Ectodermal cell (in vitro differentiated cells): Measurements from ENCODE around the gene STK25.
"Not testable (repeated sequence)": the region's sequence is repeated elsewhere in the genome, so short reads cannot be mapped to it uniquely, and the experiment has no call there.

Experiments
- H3K27ac ChIP-seq: 2 replicates; pipeline ENCODE4 v1.7.0; 2013; ENCODE audit warnings: mild to moderate bottlenecking, low read depth, low read length; ENCODE audit not compliant: insufficient read depth, poor library complexity, severe bottlenecking
- H3K27me3 ChIP-seq: 2 replicates; pipeline ENCODE4 v1.7.0; 2013; ENCODE audit warnings: mild to moderate bottlenecking, low read length; ENCODE audit not compliant: insufficient read depth, control insufficient read depth, poor library complexity, severe bottlenecking
- H3K36me3 ChIP-seq: one replicate; pipeline ENCODE4 v1.7.0; 2013; ENCODE audit warnings: low read length; ENCODE audit not compliant: control insufficient read depth, insufficient read depth
- H3K4me1 ChIP-seq: one replicate; pipeline ENCODE4 v1.7.0; 2013; ENCODE audit warnings: low read length; ENCODE audit not compliant: control insufficient read depth, insufficient read depth
- H3K4me3 ChIP-seq: 2 replicates; pipeline ENCODE4 v1.7.0; 2013; ENCODE audit warnings: low read depth, low read length, control low read depth; ENCODE audit not compliant: insufficient read depth
- H3K9me3 ChIP-seq: 2 replicates; pipeline ENCODE4 v1.7.0; 2013; ENCODE audit warnings: mild to moderate bottlenecking, low read length, moderate library complexity; ENCODE audit not compliant: control insufficient read depth
- WGBS, 2 experiments: methylation state at CpG; one replicate each; pipeline ENCODE4 v1.1.7; 2013; ENCODE audit warnings: missing lambda C conversion rate in 2 of 2; 5-methylcytosine and 5-hydroxymethylcytosine counted together

STK25 gene

DNA sequence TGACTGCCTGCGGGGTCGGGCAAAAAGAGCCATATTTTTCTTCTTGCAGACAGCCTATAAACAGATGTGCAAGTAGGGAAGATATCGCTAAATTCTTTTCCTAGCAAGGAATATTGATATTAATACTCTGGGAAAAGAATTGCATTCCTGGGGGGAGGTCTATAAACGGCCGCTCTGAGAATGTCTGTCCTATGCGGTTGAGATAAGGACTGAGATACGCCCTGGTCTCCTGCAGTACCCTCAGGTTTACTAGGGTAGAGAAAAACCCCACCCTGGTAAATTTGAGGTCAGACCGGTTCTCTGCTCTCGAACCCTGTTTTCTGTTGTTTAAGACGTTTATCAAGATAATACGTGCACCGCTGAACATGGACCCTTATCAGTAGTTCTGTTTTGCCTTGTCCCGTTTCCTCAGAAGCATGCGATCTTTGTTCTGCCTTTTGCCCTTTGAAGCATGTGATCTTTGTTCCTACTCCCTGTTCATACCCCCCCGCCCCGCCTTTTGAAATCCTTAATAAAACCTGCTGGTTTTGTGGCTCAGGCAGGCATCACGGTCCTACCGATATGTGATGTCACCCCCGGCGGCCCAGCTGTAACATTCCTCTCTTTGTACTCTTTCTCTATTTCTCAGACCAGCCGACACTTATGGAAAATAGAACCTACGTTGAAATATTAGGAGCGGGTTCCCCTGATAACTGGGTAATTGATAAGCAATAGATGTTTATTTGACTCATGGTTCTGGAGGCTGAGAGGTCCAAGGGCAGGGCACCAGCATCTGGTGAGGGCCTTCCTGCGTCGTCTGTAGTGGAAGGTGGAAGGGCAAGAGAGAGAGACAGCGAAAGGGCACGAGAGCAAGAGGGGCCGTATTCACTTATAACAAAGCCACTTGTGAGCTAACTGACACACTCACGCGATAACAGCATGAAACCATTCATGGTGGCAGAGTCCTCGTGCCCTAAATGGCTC is 17.7 kb upstream of the STK25 start:
- not testable (repeated sequence) for H3K9me3 ChIP-seq, H3K27me3 ChIP-seq, H3K27ac ChIP-seq, H3K4me3 ChIP-seq, H3K4me1 ChIP-seq, H3K36me3 ChIP-seq
- WGBS, 2 experiments = 90 to 91% methylated on average over 30 to 31 of the region's 31 CpGs

- no peak overlapping the region for H3K4me3 ChIP-seq
- H3K9me3 ChIP-seq = no peaks in the 10 kb centered on the region
- no peak overlapping the region for H3K27ac ChIP-seq
- no peaks in the 10 kb centered on the region for H3K4me1 ChIP-seq
- H3K27me3 ChIP-seq = no peaks in the 10 kb centered on the region
- no peaks in the 10 kb centered on the region for H3K36me3 ChIP-seq
- 67 to 73% methylated on average over 5 of the region's 5 CpGs for WGBS, 2 experiments
Observed at GRCh38 chr2:241522477-241522876, 14.1 kb upstream of the STK25 start.

- 90% methylated on average over 10 to 11 of the region's 11 CpGs for WGBS, 2 experiments
- H3K4me1 ChIP-seq = no peaks in the 10 kb centered on the region
- H3K27ac ChIP-seq = no peak overlapping the region
- H3K36me3 ChIP-seq = no peaks in the 10 kb centered on the region
- no peaks in the 10 kb centered on the region for H3K27me3 ChIP-seq
- no peak overlapping the region for H3K4me3 ChIP-seq
- H3K9me3 ChIP-seq = no peaks in the 10 kb centered on the region
Observed at GRCh38 chr2:241519669-241520068, 11.3 kb upstream of the STK25 start.

- Histone ChIP-seq H3K4me1 (no peaks in the 10 kb centered on the region), H3K36me3 (no peaks in the 10 kb centered on the region)
- 88 to 90% methylated on average over 6 of the region's 6 CpGs for WGBS, 2 experiments
Observed at GRCh38 chr2:241517297-241517696, 8.9 kb upstream of the STK25 start.

DNA sequence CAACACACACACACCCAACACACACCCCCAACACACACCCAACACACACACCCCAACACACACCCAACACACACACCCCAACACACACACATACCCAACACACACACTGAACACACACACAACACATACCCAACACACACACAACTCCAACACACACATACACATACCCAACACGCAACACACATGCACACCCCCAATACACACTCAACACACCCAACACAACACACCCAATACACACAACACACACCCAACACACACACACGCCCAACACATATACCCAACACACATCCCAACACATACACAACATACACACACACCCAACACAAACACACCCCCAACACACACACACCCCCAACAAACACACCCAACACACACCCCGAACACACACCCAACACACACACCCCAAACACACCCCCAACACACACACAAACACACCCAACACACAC is 8.2 kb upstream of the STK25 start:
- Histone ChIP-seq H3K9me3 (no peaks in the 10 kb centered on the region), H3K27me3 (no peaks in the 10 kb centered on the region), H3K27ac (no peak overlapping the region), H3K4me3 (no peak overlapping the region), H3K4me1 (no peaks in the 10 kb centered on the region), H3K36me3 (no peaks in the 10 kb centered on the region)
- 92 to 96% methylated on average over 3 of the region's 3 CpGs for WGBS, 2 experiments

More at GRCh38 chr2:241517297-241517696, 8.9 kb upstream of the STK25 start:
- no peak overlapping the region for H3K27ac ChIP-seq
- no peaks in the 10 kb centered on the region for H3K9me3 ChIP-seq
- H3K4me3 ChIP-seq = no peak overlapping the region
- H3K27me3 ChIP-seq = no peaks in the 10 kb centered on the region

DNA sequence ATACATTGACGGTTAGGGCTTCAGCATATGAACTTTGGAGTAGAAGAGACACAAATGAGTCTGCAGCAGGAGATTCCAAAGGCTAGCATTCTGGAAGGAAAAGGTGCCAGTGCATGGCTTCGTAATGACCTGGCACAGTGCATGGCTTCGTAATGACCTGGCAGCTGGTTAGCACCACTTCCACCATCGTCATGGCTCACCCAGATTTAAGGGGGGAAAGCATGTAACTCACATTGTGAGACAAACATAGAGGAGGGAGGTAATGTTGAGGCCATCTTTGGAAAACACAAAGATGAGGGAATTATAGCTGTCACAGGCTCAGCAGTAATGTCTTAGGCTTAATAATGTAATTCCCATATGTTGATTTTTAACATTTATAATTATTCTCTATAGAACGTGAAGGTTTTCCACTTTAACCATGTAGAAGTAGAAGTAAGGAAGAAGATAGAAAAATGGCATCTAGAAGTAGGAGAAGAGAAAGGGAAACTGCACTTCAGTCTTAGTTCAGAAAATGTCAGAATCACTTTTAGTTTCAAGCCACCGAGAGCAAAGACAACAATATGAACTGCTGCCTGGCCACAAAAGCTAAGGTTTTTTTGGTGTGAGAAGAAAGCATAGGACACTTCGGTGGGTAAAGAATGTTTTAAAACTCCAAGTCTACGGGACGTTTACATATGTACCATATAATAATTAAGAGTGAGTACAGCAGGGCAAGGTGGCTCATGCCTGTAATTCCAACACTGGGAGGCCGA is 6.8 kb upstream of the STK25 start:
- Histone ChIP-seq H3K36me3 (no peaks in the 10 kb centered on the region), H3K27ac (no peak overlapping the region), H3K27me3 (no peaks in the 10 kb centered on the region), H3K4me1 (no peaks in the 10 kb centered on the region), H3K9me3 (no peaks in the 10 kb centered on the region), H3K4me3 (no peak overlapping the region)
- WGBS, 2 experiments = 94 to 95% methylated on average over 9 to 10 of the region's 10 CpGs

- WGBS, 2 experiments = 95 to 96% methylated on average over 4 to 5 of the region's 5 CpGs
- H3K9me3 ChIP-seq = no peaks in the 10 kb centered on the region
- no peak overlapping the region for H3K4me3 ChIP-seq
- H3K36me3 ChIP-seq = no peaks in the 10 kb centered on the region
- H3K27ac ChIP-seq = no peak overlapping the region
- H3K4me1 ChIP-seq = no peaks in the 10 kb centered on the region
- H3K27me3 ChIP-seq = peaks cover 2% of the 10 kb centered on the region
Observed at GRCh38 chr2:241514553-241514952, 6.2 kb upstream of the STK25 start.

- H3K9me3 ChIP-seq = no peaks in the 10 kb centered on the region
- H3K4me1 ChIP-seq = peaks cover 4% of the 10 kb centered on the region
- H3K27ac ChIP-seq = no peak overlapping the region
- peaks cover 9% of the 10 kb centered on the region for H3K27me3 ChIP-seq
- no peaks in the 10 kb centered on the region for H3K36me3 ChIP-seq
- no peak overlapping the region for H3K4me3 ChIP-seq
- 95 to 97% methylated on average over 6 of the region's 6 CpGs for WGBS, 2 experiments
Observed at GRCh38 chr2:241511091-241511741, 2.8 kb upstream of the STK25 start.

DNA sequence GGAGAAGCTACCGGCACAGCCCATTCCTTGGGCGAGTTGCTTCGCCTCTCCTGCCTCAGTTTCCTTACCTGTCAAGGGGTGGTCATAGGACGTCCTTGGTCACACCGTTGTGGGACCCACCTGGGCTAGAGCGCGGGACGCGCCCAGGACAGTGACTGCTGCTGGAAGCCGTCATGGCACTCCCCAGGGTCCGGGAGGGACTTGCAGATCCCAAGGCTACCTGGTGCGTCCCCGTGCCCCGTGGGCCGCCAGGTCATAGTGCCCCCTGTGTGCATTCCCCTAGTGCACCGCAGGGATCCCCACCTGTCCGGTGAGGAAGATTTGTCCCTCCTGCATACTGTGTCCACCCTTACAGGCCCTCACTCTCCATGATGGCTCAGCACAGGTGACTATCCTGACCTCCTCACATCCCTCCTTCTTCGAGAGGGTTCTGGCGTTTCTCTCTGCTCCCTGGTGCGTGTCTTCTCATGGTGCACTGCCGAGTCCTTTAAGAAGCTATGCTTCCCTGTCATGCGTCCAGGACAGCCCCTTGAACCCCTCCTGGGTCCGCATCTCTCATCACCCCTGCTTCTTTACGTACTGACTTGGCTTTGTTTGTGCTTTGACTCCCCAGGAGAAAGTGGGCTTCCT is 886 bp upstream of the STK25 start:
- peak overlapping the region; percentile 66 for H3K4me3 ChIP-seq
- H3K9me3 ChIP-seq = no peaks in the 10 kb centered on the region
- H3K27me3 ChIP-seq = peaks cover 9% of the 10 kb centered on the region
- no peak overlapping the region for H3K27ac ChIP-seq
- no peaks in the 10 kb centered on the region for H3K36me3 ChIP-seq
- WGBS, 2 experiments = 48 to 49% methylated on average over 24 of the region's 24 CpGs
- H3K4me1 ChIP-seq = peaks cover 12% of the 10 kb centered on the region
